ENCODE results near the gene PARD3B.

DNA sequence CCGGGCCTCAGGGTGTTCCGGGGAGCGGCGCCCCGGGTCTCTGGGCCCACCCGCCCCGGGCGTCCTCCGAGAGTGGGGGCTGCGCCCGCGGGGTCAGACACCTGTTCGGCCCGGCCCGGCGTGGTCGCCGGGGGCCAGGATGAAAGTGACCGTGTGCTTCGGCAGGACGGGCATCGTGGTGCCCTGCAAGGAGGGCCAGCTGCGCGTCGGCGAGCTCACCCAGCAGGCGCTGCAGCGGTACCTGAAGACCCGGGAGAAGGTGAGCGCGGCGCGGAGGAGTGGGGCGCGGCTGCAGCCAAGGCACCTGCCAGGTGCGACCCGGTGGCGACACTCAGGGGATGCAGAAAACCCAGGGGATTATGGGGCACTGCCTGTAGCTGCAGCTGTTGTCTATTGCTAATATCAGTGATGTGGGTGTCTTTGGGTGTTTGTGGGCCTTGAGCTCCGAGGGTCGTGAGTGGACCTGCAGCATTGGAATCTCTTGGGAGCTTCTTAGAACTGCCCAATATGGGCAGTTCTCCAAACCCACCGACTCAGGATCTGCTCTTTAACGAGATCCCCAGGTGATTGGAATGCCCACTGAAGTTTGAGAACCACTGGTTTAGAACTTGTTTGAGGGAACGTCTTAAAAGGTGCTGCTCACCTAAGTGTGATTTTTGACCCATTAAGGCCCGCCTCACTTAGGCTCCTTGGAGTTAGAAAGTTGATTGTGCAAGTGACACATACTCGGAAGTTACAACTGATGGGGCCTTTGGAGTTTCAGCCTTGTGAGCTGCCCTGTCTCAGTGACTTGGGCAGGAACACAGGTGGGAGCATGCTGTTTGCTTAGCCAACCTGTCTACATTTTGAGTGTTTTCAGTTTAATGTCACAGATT, 823 bp downstream of the PARD3B start:
- no peak for TF ChIP-seq ATF3 (IDR thresholded peaks at IDR 0.05)
- TF ChIP-seq CTCF (IDR thresholded peaks at IDR 0.05 in 2 of 3, conservative IDR thresholded peaks at IDR 0.05 in 1 of 3; ENCODE audit: borderline replicate concordance in 1 of 3, insufficient read depth in 1 of 3, low read depth in 2 of 3, low read length in 2 of 3), result no peak
- no peak for TF ChIP-seq POLR2A (IDR thresholded peaks at IDR 0.05; ENCODE audit: borderline replicate concordance, extremely low read depth, insufficient read depth, insufficient read length)
- no peak for TF ChIP-seq EZH2 (IDR thresholded peaks at IDR 0.05)
- TF ChIP-seq JUND (IDR thresholded peaks at IDR 0.05), result no peak
- TF ChIP-seq YY1 (IDR thresholded peaks at IDR 0.05; ENCODE audit: extremely low read depth, insufficient replicate concordance, low read depth, low read length), result no peak
- no peak for TF ChIP-seq EGR1 (IDR thresholded peaks at IDR 0.05; ENCODE audit: low read depth)
- no peak for TF ChIP-seq POLR2AphosphoS5 (IDR thresholded peaks at IDR 0.05; ENCODE audit: low read depth, low read length)
- TF ChIP-seq ZBTB33 (IDR thresholded peaks at IDR 0.05; ENCODE audit: extremely low read depth, insufficient replicate concordance, low read length), result no peak
- TF ChIP-seq ZFX (IDR thresholded peaks at IDR 0.05), result no peak
- TF ChIP-seq RAD21 (IDR thresholded peaks at IDR 0.05; ENCODE audit: low read depth), result no peak
